HUES48 (cell line): Measurements from ENCODE around the gene DNAI4.
"Not testable (repeated sequence)": the region's sequence is repeated elsewhere in the genome, so short reads cannot be mapped to it uniquely, and the experiment has no call there.

ENCODE experiments used
- H3K27ac ChIP-seq: one replicate; pipeline ENCODE4 v1.7.0; 2013; ENCODE audit warnings: low read depth, low read length, inconsistent platforms
- H3K27me3 ChIP-seq: 2 replicates; pipeline ENCODE4 v1.6.1; 2013; ENCODE audit warnings: mild to moderate bottlenecking, low read length; ENCODE audit not compliant: control insufficient read depth, insufficient read depth
- H3K36me3 ChIP-seq: 2 replicates; pipeline ENCODE4 v1.6.1; 2013; ENCODE audit warnings: low read length; ENCODE audit not compliant: control insufficient read depth, insufficient read depth
- H3K4me1 ChIP-seq: 2 replicates; pipeline ENCODE4 v1.6.1; 2013; ENCODE audit warnings: mild to moderate bottlenecking, low read length; ENCODE audit not compliant: control insufficient read depth, insufficient read depth
- H3K4me3 ChIP-seq: 2 replicates; pipeline ENCODE4 v1.5.1; 2013; ENCODE audit warnings: mild to moderate bottlenecking, low read depth, low read length
- H3K9ac ChIP-seq: 2 replicates; pipeline ENCODE4 v1.6.1; 2013; ENCODE audit warnings: mild to moderate bottlenecking, low read depth, low read length, moderate library complexity
- H3K9me3 ChIP-seq: 2 replicates; pipeline ENCODE4 v1.6.1; 2013; ENCODE audit warnings: low read length; ENCODE audit not compliant: control insufficient read depth, insufficient read depth

Gene DNAI4

GRCh38 chr1:66785800-66786199 is 138.9 kb downstream of the DNAI4 start:
- H3K9me3 ChIP-seq, H3K4me3 ChIP-seq, H3K27ac ChIP-seq, H3K4me1 ChIP-seq, H3K27me3 ChIP-seq, H3K9ac ChIP-seq, H3K36me3 ChIP-seq: not testable (repeated sequence)

- H3K4me3 ChIP-seq = no peak overlapping the region
- H3K9ac ChIP-seq = no peak overlapping the region
- H3K36me3 ChIP-seq = no peaks in the 10 kb centered on the region
- H3K27me3 ChIP-seq = no peaks in the 10 kb centered on the region
- no peak overlapping the region for H3K27ac ChIP-seq
- H3K9me3 ChIP-seq = no peaks in the 10 kb centered on the region; the same call in 1 of the 2 replicates
- H3K4me1 ChIP-seq = no peaks in the 10 kb centered on the region
These were observed 145.1 kb downstream of the DNAI4 start for GRCh38 chr1:66779475-66780078.

- Histone ChIP-seq H3K36me3 (no peaks in the 10 kb centered on the region), H3K4me1 (no peaks in the 10 kb centered on the region), H3K9ac (no peak overlapping the region), H3K27me3 (no peaks in the 10 kb centered on the region), H3K9me3 (no peaks in the 10 kb centered on the region; the same call in 1 of the 2 replicates), H3K4me3 (no peak overlapping the region), H3K27ac (no peak overlapping the region)
These were observed 145.7 kb downstream of the DNAI4 start for GRCh38 chr1:66778969-66779368.

- Histone ChIP-seq H3K27ac (no peak overlapping the region), H3K4me3 (no peak overlapping the region), H3K36me3 (no peaks in the 10 kb centered on the region), H3K4me1 (no peaks in the 10 kb centered on the region), H3K27me3 (no peaks in the 10 kb centered on the region), H3K9ac (no peak overlapping the region), H3K9me3 (no peaks in the 10 kb centered on the region; the same call in 1 of the 2 replicates)
These were observed 146.4 kb downstream of the DNAI4 start for GRCh38 chr1:66778266-66778665.

- no peak overlapping the region for H3K4me3 ChIP-seq
- no peak overlapping the region for H3K9ac ChIP-seq
- no peaks in the 10 kb centered on the region; the same call in 1 of the 2 replicates for H3K9me3 ChIP-seq
- no peaks in the 10 kb centered on the region for H3K27me3 ChIP-seq
- H3K27ac ChIP-seq = no peak overlapping the region
- no peaks in the 10 kb centered on the region for H3K4me1 ChIP-seq
- no peaks in the 10 kb centered on the region for H3K36me3 ChIP-seq
These were observed 146.8 kb downstream of the DNAI4 start for GRCh38 chr1:66777831-66778230.

GRCh38 chr1:66775646-66776045 is 149.0 kb downstream of the DNAI4 start:
- Histone ChIP-seq H3K4me3 (no peak overlapping the region), H3K36me3 (no peaks in the 10 kb centered on the region), H3K9ac (no peak overlapping the region), H3K4me1 (no peaks in the 10 kb centered on the region), H3K27me3 (no peaks in the 10 kb centered on the region), H3K9me3 (no peaks in the 10 kb centered on the region; the same call in 1 of the 2 replicates), H3K27ac (no peak overlapping the region)

GRCh38 chr1:66774438-66774837 is 150.2 kb downstream of the DNAI4 start:
- Histone ChIP-seq H3K27ac (no peak overlapping the region), H3K36me3 (no peaks in the 10 kb centered on the region), H3K4me1 (no peaks in the 10 kb centered on the region), H3K9me3 (no peaks in the 10 kb centered on the region), H3K9ac (no peak overlapping the region), H3K4me3 (no peak overlapping the region), H3K27me3 (no peaks in the 10 kb centered on the region)

GRCh38 chr1:66773227-66773626 is 151.4 kb downstream of the DNAI4 start:
- H3K9me3 ChIP-seq = no peaks in the 10 kb centered on the region
- H3K9ac ChIP-seq = no peak overlapping the region
- H3K4me1 ChIP-seq = no peaks in the 10 kb centered on the region
- no peak overlapping the region for H3K4me3 ChIP-seq
- no peaks in the 10 kb centered on the region for H3K27me3 ChIP-seq
- no peak overlapping the region for H3K27ac ChIP-seq
- H3K36me3 ChIP-seq = no peaks in the 10 kb centered on the region

- H3K9me3 ChIP-seq = no peaks in the 10 kb centered on the region
- no peak overlapping the region for H3K9ac ChIP-seq
- no peak overlapping the region for H3K27ac ChIP-seq
- H3K27me3 ChIP-seq = no peaks in the 10 kb centered on the region
- no peaks in the 10 kb centered on the region for H3K36me3 ChIP-seq
- no peak overlapping the region for H3K4me3 ChIP-seq
- no peaks in the 10 kb centered on the region for H3K4me1 ChIP-seq
These were observed 154.0 kb downstream of the DNAI4 start for GRCh38 chr1:66770694-66771093.

- H3K27ac ChIP-seq = no peak overlapping the region
- H3K36me3 ChIP-seq = no peaks in the 10 kb centered on the region
- H3K4me3 ChIP-seq = no peak overlapping the region
- H3K4me1 ChIP-seq = no peaks in the 10 kb centered on the region
- H3K9ac ChIP-seq = no peak overlapping the region
- no peaks in the 10 kb centered on the region for H3K9me3 ChIP-seq
- no peaks in the 10 kb centered on the region for H3K27me3 ChIP-seq
These were observed 154.4 kb downstream of the DNAI4 start for GRCh38 chr1:66770240-66770639.

GRCh38 chr1:66769512-66770229 is 155.0 kb downstream of the DNAI4 start:
- Histone ChIP-seq H3K4me1 (no peaks in the 10 kb centered on the region), H3K27ac (no peak overlapping the region), H3K9ac (no peak overlapping the region), H3K9me3 (no peaks in the 10 kb centered on the region), H3K27me3 (no peaks in the 10 kb centered on the region), H3K4me3 (no peak overlapping the region), H3K36me3 (no peaks in the 10 kb centered on the region)
